Smooth muscle cell (in vitro differentiated cells): Measurements from ENCODE around the gene ZNRF3. TPM values are rescaled to one million over a fixed set of nuclear protein-coding genes. Genes with fewer than 3 reads are reported as not detected.

Experiments used
- DNase-seq: peaks from one replicate; lab custom pipeline; 2025; ENCODE audit not compliant: unreplicated experiment; lab: John Stamatoyannopoulos, UW
- H2AFZ ChIP-seq: fragments of 200-600 bp; sonication (generic); 2 replicates; pipeline ENCODE4 v1.6.0; 2016; ENCODE audit warnings: antibody characterized with exemption, low read depth, mild to moderate bottlenecking
- H3F3A ChIP-seq: fragments of 200-600 bp; sonication (generic); 2 replicates; pipeline ENCODE4 v1.6.0; 2017; ENCODE audit warnings: antibody characterized with exemption, low read depth
- H3K27ac ChIP-seq: fragments of 200-600 bp; sonication (generic); 2 replicates; pipeline ENCODE4 v1.5.1; 2016; ENCODE audit warnings: low read depth, mild to moderate bottlenecking
- H3K27me3 ChIP-seq: fragments of 200-600 bp; sonication (generic); 2 replicates; pipeline ENCODE4 v1.6.1; 2016; ENCODE audit warnings: low read depth, mild to moderate bottlenecking
- H3K36me3 ChIP-seq: fragments of 200-600 bp; sonication (generic); 2 replicates; pipeline ENCODE4 v1.5.1; 2016; ENCODE audit warnings: low read depth
- H3K4me1 ChIP-seq: fragments of 200-600 bp; sonication (generic); 2 replicates; pipeline ENCODE4 v1.5.1; 2016; ENCODE audit warnings: low read depth
- H3K4me2 ChIP-seq: fragments of 200-600 bp; sonication (generic); 2 replicates; pipeline ENCODE4 v1.6.0; 2016; ENCODE audit warnings: mild to moderate bottlenecking
- H3K4me3 ChIP-seq: fragments of 200-600 bp; sonication (generic); 2 replicates; pipeline ENCODE4 v1.5.1; 2016; ENCODE audit warnings: mild to moderate bottlenecking
- H3K79me2 ChIP-seq: fragments of 200-600 bp; sonication (generic); 2 replicates; pipeline ENCODE4 v1.6.0; 2016; ENCODE audit warnings: low read depth, mild to moderate bottlenecking
- H3K9ac ChIP-seq: fragments of 200-600 bp; sonication (generic); 2 replicates; pipeline ENCODE4 v1.6.0; 2016; ENCODE audit warnings: low read depth
- H3K9me3 ChIP-seq: fragments of 200-600 bp; sonication (generic); replicated peaks from 2 replicates; pipeline ENCODE4 v1.5.1; 2016; ENCODE audit warnings: low read depth
- H4K20me1 ChIP-seq: fragments of 200-600 bp; sonication (generic); 2 replicates; pipeline ENCODE4 v1.6.0; 2016; ENCODE audit warnings: low read depth
- WGBS: methylation state at CpG from one replicate; pipeline ENCODE4 v1.1.7; 2016; ENCODE audit warnings: low lambda C conversion rate; 5-methylcytosine and 5-hydroxymethylcytosine counted together
- polyA plus RNA-seq: library from polyadenylated mRNA; unstranded; fragments of >200 nt; fragmentation: Nextera tagmentation; extraction: Ambion mirVana; gene quantifications from 2 replicates; pipeline ENCODE4 v1.2.1, GENCODE V29; 2016
- total RNA-seq: library from RNA; depleted of rRNA; stranded (reverse); fragments of >200 nt; gene quantifications from 2 replicates; pipeline ENCODE4 v1.2.3, GENCODE V29; 2014
- TF ChIP-seq, protein P1 (sequence below): fragments of 200-600 bp; sonication (generic); IDR thresholded peaks from 2 replicates; pipeline ENCODE4 v1.5.1; 2017; ENCODE audit warnings: borderline replicate concordance, mild to moderate bottlenecking, antibody characterized with exemption; ENCODE audit not compliant: insufficient read depth, poor library complexity, severe bottlenecking

Gene ZNRF3
- total and polyA plus RNA-seq, 2 experiments from 2014 or later = 4.7 to 5.5 TPM

DNA sequence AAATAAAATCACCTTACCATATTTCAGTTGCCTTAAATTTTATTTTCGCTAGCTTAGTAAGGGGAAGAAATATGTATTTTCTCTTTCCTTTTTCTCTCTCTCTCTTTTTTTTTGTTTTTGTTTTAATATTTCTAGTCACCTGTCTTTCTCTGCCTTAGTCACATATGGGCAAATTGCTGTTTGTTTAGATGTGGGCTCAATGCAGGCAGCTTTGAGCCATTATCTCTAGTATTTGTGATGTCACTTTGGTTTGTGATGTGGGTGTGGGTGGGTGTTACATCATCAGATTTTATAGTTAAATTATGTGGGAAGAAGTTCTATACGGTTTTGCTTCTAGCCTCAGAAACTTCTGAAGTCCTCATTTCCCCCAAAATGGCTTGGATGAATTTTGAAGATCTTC is 178.4 kb downstream of the ZNRF3 start, which contains the start of gene C22orf31:
Gene C22orf31 (minus strand): TSS at position 59 of the 400 bp plus-strand sequence. CDS start 39 bp downstream, at position 20.
- Histone ChIP-seq H3K36me3 (no peaks in the 10 kb centered on the region), H3K27ac (no peak within 1 kb of the TSS), H3K27me3 (no peaks in the 10 kb centered on the region), H3K9me3 (no peaks in the 10 kb centered on the region), H3K4me3 (no peak within 1 kb of the TSS), H3K9ac (no peak within 1 kb of the TSS), H3K79me2 (no peaks in the 10 kb centered on the region), H4K20me1 (no peaks in the 10 kb centered on the region), H3K4me2 (no peak within 1 kb of the TSS), H3K4me1 (no peaks in the 10 kb centered on the region), H3F3A (no peaks in the 10 kb centered on the region), H2AFZ (no peak within 1 kb of the TSS)
- TF ChIP-seq, protein P1, sequence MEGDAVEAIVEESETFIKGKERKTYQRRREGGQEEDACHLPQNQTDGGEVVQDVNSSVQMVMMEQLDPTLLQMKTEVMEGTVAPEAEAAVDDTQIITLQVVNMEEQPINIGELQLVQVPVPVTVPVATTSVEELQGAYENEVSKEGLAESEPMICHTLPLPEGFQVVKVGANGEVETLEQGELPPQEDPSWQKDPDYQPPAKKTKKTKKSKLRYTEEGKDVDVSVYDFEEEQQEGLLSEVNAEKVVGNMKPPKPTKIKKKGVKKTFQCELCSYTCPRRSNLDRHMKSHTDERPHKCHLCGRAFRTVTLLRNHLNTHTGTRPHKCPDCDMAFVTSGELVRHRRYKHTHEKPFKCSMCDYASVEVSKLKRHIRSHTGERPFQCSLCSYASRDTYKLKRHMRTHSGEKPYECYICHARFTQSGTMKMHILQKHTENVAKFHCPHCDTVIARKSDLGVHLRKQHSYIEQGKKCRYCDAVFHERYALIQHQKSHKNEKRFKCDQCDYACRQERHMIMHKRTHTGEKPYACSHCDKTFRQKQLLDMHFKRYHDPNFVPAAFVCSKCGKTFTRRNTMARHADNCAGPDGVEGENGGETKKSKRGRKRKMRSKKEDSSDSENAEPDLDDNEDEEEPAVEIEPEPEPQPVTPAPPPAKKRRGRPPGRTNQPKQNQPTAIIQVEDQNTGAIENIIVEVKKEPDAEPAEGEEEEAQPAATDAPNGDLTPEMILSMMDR = no peak
- WGBS = 73% methylated on average over 2 of the region's 2 CpGs
- no peak for DNase-seq

DNA sequence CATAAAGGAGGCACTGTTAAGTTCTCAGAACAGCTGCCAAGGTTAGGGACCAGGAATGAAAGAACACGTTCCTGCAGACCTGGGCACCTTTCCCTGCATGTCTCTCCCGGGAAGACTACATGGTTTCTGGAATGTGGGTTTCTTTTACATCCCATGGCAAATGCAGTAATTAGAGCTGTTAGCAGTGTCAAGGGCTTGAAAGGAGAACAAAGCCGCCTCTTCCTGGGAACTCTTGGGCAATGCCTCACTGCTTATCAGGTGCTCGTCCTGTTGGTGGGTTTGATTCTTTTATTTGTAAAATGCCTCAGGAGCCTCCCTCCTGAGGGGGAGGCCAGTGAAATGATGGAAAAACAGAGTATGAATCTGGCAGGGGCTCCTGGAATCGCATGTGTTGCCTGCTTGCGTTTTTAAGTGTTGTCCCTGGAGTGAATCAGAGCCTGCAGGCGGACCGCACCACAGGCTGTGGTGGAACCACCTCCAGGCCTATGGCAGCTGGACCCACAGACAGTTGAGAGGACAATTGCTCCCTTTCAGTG is 179.0 kb downstream of the ZNRF3 start:
- Histone ChIP-seq H3K4me1 (no peaks in the 10 kb centered on the region), H3K36me3 (no peaks in the 10 kb centered on the region), H4K20me1 (no peaks in the 10 kb centered on the region), H3K9me3 (no peaks in the 10 kb centered on the region), H3K4me2 (no peak overlapping the region), H3K27ac (no peak overlapping the region), H3K4me3 (no peak overlapping the region), H3F3A (no peaks in the 10 kb centered on the region), H3K79me2 (no peaks in the 10 kb centered on the region), H2AFZ (no peak overlapping the region), H3K27me3 (no peaks in the 10 kb centered on the region), H3K9ac (no peak overlapping the region)
- TF ChIP-seq, protein P1 = no peak
- 47% methylated on average over 8 of the region's 8 CpGs for WGBS
- no peak for DNase-seq

DNA sequence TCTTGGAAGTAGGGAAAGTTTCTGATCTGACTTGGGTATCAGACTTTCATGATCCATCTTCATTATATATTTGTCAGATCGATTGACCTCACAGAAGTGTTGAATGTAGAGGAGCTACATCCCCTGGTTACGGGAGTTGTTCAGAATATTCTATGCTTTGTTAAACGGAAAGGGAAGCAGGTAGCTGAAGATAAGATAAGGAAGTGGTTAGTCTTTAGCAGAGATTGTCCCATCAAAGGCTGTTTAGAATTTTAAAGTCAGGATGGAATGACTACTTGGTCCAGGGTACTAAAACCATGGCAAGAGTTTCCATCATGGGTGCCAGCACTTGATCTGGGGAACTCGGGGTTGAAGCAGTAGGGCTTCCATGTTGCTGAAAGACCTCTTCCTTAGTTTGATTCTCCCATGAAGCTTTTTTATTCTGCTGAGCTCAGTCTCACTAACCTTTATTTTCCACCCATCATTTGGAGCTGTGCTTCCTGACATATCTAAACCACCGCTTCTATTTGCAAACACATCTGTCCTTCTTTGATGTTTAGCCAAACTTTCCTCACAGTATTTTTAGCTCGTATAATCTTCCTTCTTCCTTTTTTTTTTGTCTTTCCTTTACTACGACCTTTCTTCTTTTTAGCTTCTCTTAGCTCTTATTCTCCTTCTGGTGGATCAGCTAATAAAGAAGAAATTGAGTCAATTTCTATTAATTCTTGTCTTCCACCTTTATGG is 182.3 kb downstream of the ZNRF3 start:
- Histone ChIP-seq H3K36me3 (no peaks in the 10 kb centered on the region), H3K9me3 (no peaks in the 10 kb centered on the region), H3K4me2 (no peak overlapping the region), H3K4me1 (no peaks in the 10 kb centered on the region), H3K9ac (no peak overlapping the region), H3K79me2 (no peaks in the 10 kb centered on the region), H3K4me3 (no peak overlapping the region), H2AFZ (no peak overlapping the region), H3K27ac (no peak overlapping the region), H3F3A (no peaks in the 10 kb centered on the region), H3K27me3 (peaks cover 7% of the 10 kb centered on the region), H4K20me1 (no peaks in the 10 kb centered on the region)
- TF ChIP-seq, protein P1 = no peak
- WGBS = 82% methylated on average over 7 of the region's 7 CpGs
- DNase-seq = no peak
